Right cardiac atrium (tissue), 5 donors: ENCODE results near the gene MOB4. TPM values are rescaled to one million over a fixed set of nuclear protein-coding genes. Genes with fewer than 3 reads are reported as not detected.
"Not testable (repeated sequence)": the region's sequence is repeated elsewhere in the genome, so short reads cannot be mapped to it uniquely, and the experiment has no call there.

Source experiments
- ATAC-seq, 2 donors: fragments of 200-7000 bp; cut with Tn5 transposase; one replicate each; pipeline versions ENCODE4 v1.8.0 to v1.9.1; 2020; ENCODE audit warnings: moderate library complexity in 2 of 2, mild to moderate bottlenecking in 1 of 2
- DNase-seq, 3 donors: peaks; one replicate each; pipeline ENCODE4 v3.0.0-alpha.2; 2020
- H3K27ac ChIP-seq: one replicate; pipeline ENCODE4 v1.5.1; 2013; ENCODE audit warnings: mild to moderate bottlenecking, low read length, control low read depth, moderate library complexity
- H3K27me3 ChIP-seq: one replicate; pipeline ENCODE4 v1.6.1; 2013; ENCODE audit not compliant: control insufficient read depth, insufficient read depth
- H3K4me1 ChIP-seq: one replicate; pipeline ENCODE4 v1.6.1; 2013; ENCODE audit warnings: low read length; ENCODE audit not compliant: control insufficient read depth, insufficient read depth
- H3K4me3 ChIP-seq: one replicate; pipeline ENCODE4 v1.5.1; 2013; ENCODE audit warnings: low read length, control low read depth
- H3K9me3 ChIP-seq: one replicate; pipeline ENCODE4 v1.6.1; 2013; ENCODE audit warnings: low read length; ENCODE audit not compliant: control insufficient read depth
- WGBS: extraction: QIAGEN DNeasy Blood & Tissue Kit; methylation state at CpG from one replicate; pipeline ENCODE4 v1.1.7; 2013; 5-methylcytosine and 5-hydroxymethylcytosine counted together
- intact Hi-C, 4 donors: fragments of 100-400 bp; cut with DNase I; formaldehyde crosslinking; loops; one replicate each; pipeline versions ENCODE4 v1.11.0 to v1.14.0; 2022 to 2023
- long read RNA-seq, 4 donors: library from polyadenylated mRNA; unstranded; transcript quantifications; one replicate each; pipeline ENCODE4 v2.0.0, GENCODE V29; 2020 to 2021
- polyA plus RNA-seq: library from polyadenylated mRNA; stranded (reverse); fragments of 200-250 nt; gene quantifications from one replicate; pipeline ENCODE4 v1.2.3, GENCODE V29; 2013
- total RNA-seq, 4 donors: library from RNA; stranded (reverse); fragmentation: NEBNext Ultra II Directional; extraction: Animal tissue kit (Norgen Biotek cat#: 25700); gene quantifications; one replicate each; pipeline ENCODE4 v1.2.1, GENCODE V29; 2021
- donor health status: healthy with polysubstance abuse.
- donor health status: DM: no; HTN: yes; CAD: no.
- donor health status: DM: no; HTN: no; CAD: no.
- donor health status: DM: no; HTN: yes; CAD: no; lungs with severe emphysema.
- donor health status: DM: yes; HTN: yes; CAD: no.

Gene MOB4
- total RNA-seq (10 to 100 TPM; 28.7 to 39.3 (median 32.5) TPM), polyA plus RNA-seq (34.4 TPM)
- long read RNA-seq, donor 1, transcript MOB4-207 (7 exons, 1,021 nt): minor isoform, 10 of 137 reads
- long read RNA-seq, donor 1, transcript MOB4-202 (8 exons, 3,986 nt): major isoform, 120 of 137 reads
- long read RNA-seq, donor 1, partial matches to known transcripts: 0 of 137 reads
- long read RNA-seq, donor 1, other reads (novel, unspliced or antisense): 5 of 137 reads
- long read RNA-seq, donor 2, transcript MOB4-202 (8 exons, 3,986 nt): major isoform, 50 of 55 reads
- long read RNA-seq, donor 2, partial matches to known transcripts: 0 of 55 reads
- long read RNA-seq, donor 2, other reads (novel, unspliced or antisense): 1 of 55 reads
- long read RNA-seq, donor 3, transcript MOB4-202 (8 exons, 3,986 nt): major isoform, 307 of 349 reads
- long read RNA-seq, donor 3, transcript MOB4-207 (7 exons, 1,021 nt): minor isoform, 21 of 349 reads
- long read RNA-seq, donor 3, partial matches to known transcripts: 0 of 349 reads
- long read RNA-seq, donor 3, other reads (novel, unspliced or antisense): 21 of 349 reads
- long read RNA-seq, donor 4, transcript MOB4-202 (8 exons, 3,986 nt): major isoform, 44 of 46 reads
- long read RNA-seq, donor 4, partial matches to known transcripts: 0 of 46 reads
- long read RNA-seq, donor 4, other reads (novel, unspliced or antisense): 1 of 46 reads

GRCh38 chr2:197515739-197516392, at the start of gene MOB4:
Gene MOB4 (plus strand): TSS chr2:197516066. CDS start chr2:197516087, 21 bp downstream.
- Histone ChIP-seq H3K9me3 (no peaks in the 10 kb centered on the region), H3K4me3 (peak within 1 kb of the TSS; percentile 71), H3K27me3 (no peaks in the 10 kb centered on the region), H3K4me1 (no peaks in the 10 kb centered on the region), H3K27ac (peak within 1 kb of the TSS; percentile 72)
- peak; percentile 96 to 99 (median 98) for DNase-seq
- under 1% methylated on average over 66 of the region's 66 CpGs for WGBS
- intact Hi-C loops: no loop called here
- ATAC-seq: peak; percentile 99

GRCh38 chr2:197472166-197472565, 43.7 kb upstream of the MOB4 start:
- H3K9me3 ChIP-seq: no peaks in the 10 kb centered on the region
- DNase-seq (no peak), ATAC-seq (no peak)
- intact Hi-C loops: no loop called here
- 97% methylated on average over 5 of the region's 5 CpGs for WGBS
- no peak overlapping the region for H3K27ac ChIP-seq
- no peak overlapping the region for H3K4me3 ChIP-seq
- H3K27me3 ChIP-seq: no peaks in the 10 kb centered on the region
- H3K4me1 ChIP-seq: no peaks in the 10 kb centered on the region

DNA sequence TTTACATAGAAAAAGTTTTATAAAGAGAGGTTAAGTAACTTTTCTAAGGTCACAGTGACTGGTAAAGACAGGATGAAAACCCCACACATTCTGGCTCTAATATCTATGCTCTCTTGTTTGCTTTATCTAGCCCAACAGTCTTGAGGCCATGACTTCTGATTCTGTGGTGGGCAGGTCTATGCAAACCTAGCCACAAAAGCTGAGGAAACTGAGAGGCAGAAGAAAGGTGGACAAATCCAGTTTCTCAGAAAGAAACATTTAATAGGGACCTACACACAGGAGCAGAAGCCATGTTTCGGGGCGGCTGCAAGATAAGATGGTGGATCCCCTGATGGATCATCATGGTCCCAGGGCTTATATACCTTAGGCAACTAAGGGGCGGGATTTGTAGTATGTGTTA, 38.1 kb upstream of the MOB4 start:
- Histone ChIP-seq H3K27me3 (no peaks in the 10 kb centered on the region), H3K27ac (no peak overlapping the region), H3K4me3 (no peak overlapping the region), H3K4me1 (no peaks in the 10 kb centered on the region), H3K9me3 (no peaks in the 10 kb centered on the region)
- no peak for DNase-seq
- no peak for ATAC-seq
- 97% methylated on average over 3 of the region's 3 CpGs for WGBS
- intact Hi-C loops: no loop called here

- H3K27ac ChIP-seq: no peak overlapping the region
- no peaks in the 10 kb centered on the region for H3K4me1 ChIP-seq
- ATAC-seq (peak in 1 of 2 donors; percentile 30), DNase-seq (no peak)
- 90% methylated on average over 9 of the region's 9 CpGs for WGBS
- no peaks in the 10 kb centered on the region for H3K9me3 ChIP-seq
- intact Hi-C loops: loop anchor here in 1 of 4 donors (10.0 kb wide), 1 partner anchor 66 kb away; no protein-coding TSS in a partner anchor
- H3K4me3 ChIP-seq: no peak overlapping the region
- no peaks in the 10 kb centered on the region for H3K27me3 ChIP-seq
These were observed 35.5 kb upstream of the MOB4 start for GRCh38 chr2:197480165-197481036.

GRCh38 chr2:197484248-197484647, 31.6 kb upstream of the MOB4 start:
- H3K27me3 ChIP-seq, H3K4me1 ChIP-seq, DNase-seq, H3K27ac ChIP-seq, H3K4me3 ChIP-seq, ATAC-seq, H3K9me3 ChIP-seq: not testable (repeated sequence)
- 96% methylated on average over 3 of the region's 3 CpGs for WGBS
- intact Hi-C loops: loop anchor here in 1 of 4 donors (10.0 kb wide), 1 partner anchor 69 kb away; no protein-coding TSS in a partner anchor

DNA sequence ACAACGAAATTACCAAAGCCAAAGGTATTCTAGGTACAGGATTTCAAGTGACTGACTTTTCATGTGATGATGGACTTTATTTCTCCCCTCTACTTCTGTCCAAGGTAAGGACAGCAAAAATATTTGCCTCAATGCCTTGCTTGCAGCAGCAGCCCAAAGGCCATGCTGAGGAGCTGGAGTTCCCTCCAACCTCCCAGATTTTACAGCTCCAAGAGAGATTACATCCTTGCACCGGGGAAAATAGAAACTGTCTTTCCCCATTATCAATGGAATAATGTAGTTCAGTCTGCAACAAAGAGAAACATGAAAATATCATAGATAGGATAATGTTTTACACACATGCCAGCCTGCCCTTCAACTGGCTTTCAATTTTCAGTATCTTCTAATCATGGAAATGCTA, 29.7 kb upstream of the MOB4 start:
- H3K27ac ChIP-seq: no peak overlapping the region
- intact Hi-C loops: loop anchor here in 1 of 4 donors (10.0 kb wide), 1 partner anchor 71 kb away; no protein-coding TSS in a partner anchor
- 93% methylated on average over 2 of the region's 2 CpGs for WGBS
- H3K4me3 ChIP-seq: no peak overlapping the region
- H3K9me3 ChIP-seq: no peaks in the 10 kb centered on the region
- DNase-seq (no peak), ATAC-seq (no peak)
- H3K27me3 ChIP-seq: no peaks in the 10 kb centered on the region
- no peaks in the 10 kb centered on the region for H3K4me1 ChIP-seq

GRCh38 chr2:197487385-197487784, 28.5 kb upstream of the MOB4 start:
- DNase-seq (no peak), ATAC-seq (peak in 1 of 2 donors; percentile 69)
- Histone ChIP-seq H3K27ac (no peak overlapping the region), H3K27me3 (no peaks in the 10 kb centered on the region), H3K4me1 (no peaks in the 10 kb centered on the region), H3K4me3 (no peak overlapping the region), H3K9me3 (no peaks in the 10 kb centered on the region)
- intact Hi-C loops: loop anchor here in 1 of 4 donors (10.0 kb wide), 1 partner anchor 73 kb away; no protein-coding TSS in a partner anchor
- WGBS: 80% methylated on average over 4 of the region's 4 CpGs

GRCh38 chr2:197495433-197496134, 20.3 kb upstream of the MOB4 start:
- no peak for ATAC-seq
- Histone ChIP-seq H3K9me3 (no peaks in the 10 kb centered on the region), H3K4me3 (no peak overlapping the region), H3K4me1 (peaks cover 2% of the 10 kb centered on the region), H3K27me3 (no peaks in the 10 kb centered on the region), H3K27ac (no peak overlapping the region)
- 89% methylated on average over 2 of the region's 2 CpGs for WGBS
- DNase-seq: no peak
- intact Hi-C loops: loop anchor here in 3 of 4 donors (10.0 kb wide), 2 partner anchors 81 to 91 kb away; no protein-coding TSS in a partner anchor

DNA sequence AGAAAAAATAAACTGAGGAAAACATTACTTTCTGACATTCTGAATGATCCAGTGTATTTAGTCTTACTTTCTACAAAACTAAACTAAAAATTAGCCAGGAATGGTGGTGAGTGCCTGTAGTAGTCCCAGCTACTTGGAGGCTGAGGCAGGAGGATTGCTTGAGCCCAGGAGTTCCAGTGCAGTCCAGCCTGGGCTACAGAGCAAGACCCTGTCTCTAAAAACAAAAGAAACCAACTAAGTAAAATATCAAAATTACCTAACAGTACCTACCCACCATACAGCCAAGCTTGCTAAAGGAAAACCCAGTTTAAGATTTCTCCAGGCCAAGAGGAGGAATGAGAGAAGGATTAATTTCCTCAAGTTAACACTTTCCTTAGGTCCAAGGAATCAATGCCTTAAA, 19.2 kb upstream of the MOB4 start:
- no peak for ATAC-seq
- H3K27ac ChIP-seq: no peak overlapping the region

DNA sequence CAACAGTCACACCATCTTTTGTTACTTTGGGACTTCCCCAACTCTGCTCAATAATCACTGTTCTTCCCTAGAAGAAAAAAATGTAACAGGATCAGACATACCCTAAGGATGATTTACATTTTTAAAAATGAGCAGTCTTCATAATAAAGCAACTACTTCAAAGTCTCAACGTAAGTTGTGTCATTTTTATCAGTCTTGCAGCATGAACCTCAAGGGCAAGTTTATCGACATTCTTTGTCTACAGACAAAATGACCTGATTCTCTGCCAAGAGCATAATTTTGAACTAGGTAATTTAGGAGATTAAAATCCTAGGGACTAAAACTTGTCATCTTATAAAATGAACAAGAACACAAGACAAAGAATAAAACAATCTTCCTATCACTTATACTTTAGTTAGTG, 18.5 kb upstream of the MOB4 start:
- Histone ChIP-seq H3K27ac (no peak overlapping the region), H3K4me3 (no peak overlapping the region), H3K27me3 (no peaks in the 10 kb centered on the region), H3K9me3 (no peaks in the 10 kb centered on the region), H3K4me1 (peaks cover 4% of the 10 kb centered on the region)
- intact Hi-C loops: loop anchor here in 3 of 4 donors (10.0 kb wide), 2 partner anchors 83 to 93 kb away; no protein-coding TSS in a partner anchor
- DNase-seq (no peak), ATAC-seq (no peak)
- WGBS: 23% methylated on average over 2 of the region's 2 CpGs

More for the DNA sequence above, 19.2 kb upstream of the MOB4 start:
- no peak for DNase-seq
- intact Hi-C loops: loop anchor here in 3 of 4 donors (10.0 kb wide), 2 partner anchors 82 to 92 kb away; no protein-coding TSS in a partner anchor
- peaks cover 2% of the 10 kb centered on the region for H3K4me1 ChIP-seq
- no peaks in the 10 kb centered on the region for H3K9me3 ChIP-seq
- no peak overlapping the region for H3K4me3 ChIP-seq
- no peaks in the 10 kb centered on the region for H3K27me3 ChIP-seq
